Psoas muscle (tissue), 8 donors: ENCODE data around the gene WWOX. TPM values are rescaled to one million over a fixed set of nuclear protein-coding genes. Genes with fewer than 3 reads are reported as not detected.

Experiments
- ATAC-seq, 4 donors: fragments of 200-7000 bp; cut with Tn5 transposase; one replicate each; pipeline ENCODE4 v1.9.1; 2020; ENCODE audit warnings: moderate library complexity in 3 of 4, mild to moderate bottlenecking in 2 of 4
- DNase-seq, 2 donors: peaks; one replicate each; pipeline ENCODE4 v3.0.0-alpha.2; 2020
- H3K27ac ChIP-seq: fragments of 200-600 bp; one replicate; pipeline ENCODE4 v1.8.0; 2022
- H3K27me3 ChIP-seq, 3 donors: fragments of 200-600 bp in 1 of 3; one replicate each; pipeline versions ENCODE4 v1.6.1 to v1.8.0; 2013 to 2022; ENCODE audit warnings: low read length in 2 of 3, mild to moderate bottlenecking in 2 of 3, moderate library complexity in 1 of 3; ENCODE audit not compliant: insufficient read depth in 3 of 3
- H3K36me3 ChIP-seq, 2 donors: fragments of 200-600 bp in 1 of 2; one replicate each; pipeline versions ENCODE4 v1.6.1 to v1.8.0; 2013 to 2022; ENCODE audit warnings: low read depth in 1 of 2, mild to moderate bottlenecking in 1 of 2, moderate library complexity in 1 of 2; ENCODE audit not compliant: insufficient read depth in 1 of 2
- H3K4me1 ChIP-seq: fragments of 200-600 bp; one replicate; pipeline ENCODE4 v1.8.0; 2022
- H3K4me3 ChIP-seq: fragments of 200-600 bp; one replicate; pipeline ENCODE4 v1.8.0; 2022; ENCODE audit warnings: mild to moderate bottlenecking
- H3K9me3 ChIP-seq: fragments of 200-600 bp; one replicate; pipeline ENCODE4 v1.8.0; 2022
- CTCF ChIP-seq: fragments of 200-600 bp; IDR thresholded peaks from one replicate; pipeline ENCODE4 v1.8.0; 2022; ENCODE audit warnings: antibody characterized with exemption
- WGBS, 3 donors: extraction: QIAGEN DNeasy Blood & Tissue Kit; methylation state at CpG; one replicate each; pipeline versions ENCODE4 v1.1.6 to v1.1.7; 2013; 5-methylcytosine and 5-hydroxymethylcytosine counted together
- intact Hi-C, 2 donors: fragments of 100-400 bp; cut with DNase I; formaldehyde crosslinking; loops; one replicate each; pipeline versions ENCODE4 v1.11.0 to v1.14.2; 2022
- polyA plus RNA-seq, 3 donors: library from polyadenylated mRNA; stranded (reverse); fragments of 200-250 nt; gene quantifications; one replicate each; pipeline ENCODE4 v1.2.3, GENCODE V29; 2013
- total RNA-seq, 4 donors: library from RNA; stranded (reverse); fragmentation: NEBNext Ultra II Directional in 2 of 4; extraction: Animal tissue kit (Norgen Biotek cat#: 25700) in 2 of 4; gene quantifications; one replicate each; pipeline versions ENCODE4 v1.2.1 to v1.2.4, GENCODE V29; 2021 to 2023
- donor health status: healthy with polysubstance abuse.
- donor health status: DM: no; HTN: no; CAD: no; lungs with moderate emphysema.
- donor health status: Bipolar disorder and iron deficiency.
- donor health status: healthy.
- donor health status: DM: yes; HTN: yes; CAD: no.
- donor health status: DM: no; HTN: no; CAD: no.
- donor health status: DM: no; HTN: no; CAD: no.
- donor health status: DM: yes; HTN: yes; CAD: no.

The WWOX gene
- total and polyA plus RNA-seq, 7 donors: 3.1 to 6.6 (median 5.0) TPM

GRCh38 chr16:79130616-79131015, 1031.2 kb downstream of the WWOX start:
- WGBS, 3 donors: 73 to 84% (median 84%) methylated on average over 7 of the region's 7 CpGs
- no peaks in the 10 kb centered on the region for H3K9me3 ChIP-seq
- H3K27ac ChIP-seq: no peak overlapping the region
- no peaks in the 10 kb centered on the region for H3K4me1 ChIP-seq
- DNase-seq: no peak
- intact Hi-C loops: no loop called here
- no peak for ATAC-seq
- H3K4me3 ChIP-seq: no peak overlapping the region
- no peak for TF ChIP-seq CTCF
- H3K27me3 ChIP-seq: no peaks in the 10 kb centered on the region
- H3K36me3 ChIP-seq: no peaks in the 10 kb centered on the region

- H3K9me3 ChIP-seq: no peaks in the 10 kb centered on the region
- no peaks in the 10 kb centered on the region for H3K27me3 ChIP-seq
- H3K4me1 ChIP-seq: no peaks in the 10 kb centered on the region
- no peak for TF ChIP-seq CTCF
- DNase-seq (no peak), ATAC-seq (no peak)
- WGBS, 3 donors: 89 to 97% (median 97%) methylated on average over 6 of the region's 6 CpGs
- H3K36me3 ChIP-seq: no peaks in the 10 kb centered on the region
- intact Hi-C loops: no loop called here
- no peak overlapping the region for H3K27ac ChIP-seq
- H3K4me3 ChIP-seq: no peak overlapping the region
Observed at GRCh38 chr16:79131321-79132075, 1032.0 kb downstream of the WWOX start.

GRCh38 chr16:79132701-79133100, 1033.2 kb downstream of the WWOX start:
- TF ChIP-seq CTCF: no peak
- H3K27me3 ChIP-seq: no peaks in the 10 kb centered on the region
- WGBS, 3 donors: 50 to 53% (median 52%) methylated on average over 3 of the region's 3 CpGs
- H3K36me3 ChIP-seq: no peaks in the 10 kb centered on the region
- H3K4me3 ChIP-seq: no peak overlapping the region
- no peaks in the 10 kb centered on the region for H3K4me1 ChIP-seq
- intact Hi-C loops: no loop called here
- H3K27ac ChIP-seq: no peak overlapping the region
- DNase-seq (no peak), ATAC-seq (no peak)
- H3K9me3 ChIP-seq: no peaks in the 10 kb centered on the region

GRCh38 chr16:79134300-79134699, 1034.8 kb downstream of the WWOX start:
- 77 to 86% (median 83%) methylated on average over 5 of the region's 5 CpGs for WGBS, 3 donors
- ATAC-seq (no peak), DNase-seq (no peak)
- Histone ChIP-seq H3K4me1 (no peaks in the 10 kb centered on the region), H3K27ac (no peak overlapping the region), H3K36me3 (no peaks in the 10 kb centered on the region), H3K9me3 (no peaks in the 10 kb centered on the region), H3K27me3 (no peaks in the 10 kb centered on the region), H3K4me3 (no peak overlapping the region)
- TF ChIP-seq CTCF: no peak
- intact Hi-C loops: no loop called here

- no peak for DNase-seq
- intact Hi-C loops: no loop called here
- Histone ChIP-seq H3K27ac (no peak overlapping the region), H3K9me3 (no peaks in the 10 kb centered on the region), H3K36me3 (no peaks in the 10 kb centered on the region), H3K27me3 (no peaks in the 10 kb centered on the region), H3K4me3 (no peak overlapping the region), H3K4me1 (no peaks in the 10 kb centered on the region)
- 46 to 74% (median 57%) methylated on average over 7 of the region's 7 CpGs for WGBS, 3 donors
- no peak for ATAC-seq
- TF ChIP-seq CTCF: no peak
Observed at GRCh38 chr16:79136955-79137354, 1037.5 kb downstream of the WWOX start.
